ENCODE results near the gene RGS21.

DNA sequence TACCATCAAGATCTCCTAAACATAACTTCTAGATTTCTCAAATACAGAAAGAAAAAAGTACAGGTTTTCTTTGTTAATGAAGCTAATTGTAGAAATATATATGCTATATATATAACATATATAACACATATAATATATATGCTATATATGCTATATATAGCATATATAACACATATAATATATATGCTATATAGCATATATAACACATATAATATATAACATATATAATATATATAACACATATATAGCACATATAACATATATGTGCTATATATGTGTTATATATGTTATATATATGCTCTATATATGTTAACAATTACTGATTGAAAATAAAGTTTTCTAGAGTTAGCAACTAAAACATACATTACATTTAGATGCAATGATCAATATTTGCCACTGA lies 34.8 kb downstream of the RGS21 start:
- TF ChIP-seq CTCF (conservative IDR thresholded peaks at IDR 0.05) (no peak), EZH2 (IDR thresholded peaks at IDR 0.05; ENCODE audit: low read depth) (no peak)

All from PC-9 (cell line).